Right ventricle myocardium inferior (tissue), 1 donor: ENCODE results near the gene ST8SIA5. TPM values are rescaled to one million over a fixed set of nuclear protein-coding genes. Genes with fewer than 3 reads are reported as not detected.
A peak's percentile ranks its signal among the peaks of the same experiment; 100 is the strongest.
"Not testable (repeated sequence)": the region's sequence is repeated elsewhere in the genome, so short reads cannot be mapped to it uniquely, and the experiment has no call there.

Experiments used
- ATAC-seq: fragments of 200-7000 bp; cut with Tn5 transposase; one replicate; pipeline ENCODE4 v1.9.1; 2020; ENCODE audit warnings: mild to moderate bottlenecking, moderate library complexity
- DNase-seq: peaks from one replicate; pipeline ENCODE4 v3.0.0; 2021; ENCODE audit errors: missing footprints
- intact Hi-C: fragments of 100-400 bp; cut with DNase I; formaldehyde crosslinking; loops from one replicate; pipeline ENCODE4 v1.11.0; 2022
- long read RNA-seq: library from polyadenylated mRNA; unstranded; transcript quantifications from one replicate; pipeline ENCODE4 v2.0.0, GENCODE V29; 2021
- total RNA-seq: library from RNA; stranded (reverse); fragmentation: NEBNext Ultra II Directional; extraction: Animal tissue kit (Norgen Biotek cat#: 25700); gene quantifications from one replicate; pipeline ENCODE4 v1.2.1, GENCODE V29; 2021
- donor health status: DM: no; HTN: yes; CAD: no; lungs with severe emphysema.

The ST8SIA5 gene, protein sequence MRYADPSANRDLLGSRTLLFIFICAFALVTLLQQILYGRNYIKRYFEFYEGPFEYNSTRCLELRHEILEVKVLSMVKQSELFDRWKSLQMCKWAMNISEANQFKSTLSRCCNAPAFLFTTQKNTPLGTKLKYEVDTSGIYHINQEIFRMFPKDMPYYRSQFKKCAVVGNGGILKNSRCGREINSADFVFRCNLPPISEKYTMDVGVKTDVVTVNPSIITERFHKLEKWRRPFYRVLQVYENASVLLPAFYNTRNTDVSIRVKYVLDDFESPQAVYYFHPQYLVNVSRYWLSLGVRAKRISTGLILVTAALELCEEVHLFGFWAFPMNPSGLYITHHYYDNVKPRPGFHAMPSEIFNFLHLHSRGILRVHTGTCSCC
- 2.6 TPM for total RNA-seq
- long read RNA-seq, partial matches to known transcripts, result 0 of 1 reads
- long read RNA-seq, other reads (novel, unspliced or antisense), result 0 of 1 reads

- no peak for DNase-seq
- ATAC-seq, result no peak
- intact Hi-C loops, result no loop called here
These were observed at the start of gene ST8SIA5 for GRCh38 chr18:46756559-46757201. Gene ST8SIA5 (minus strand): TSS chr18:46757053. CDS start chr18:46756508, 545 bp downstream.

- DNase-seq, intact Hi-C loops, ATAC-seq: not testable (repeated sequence)
These were observed 39.1 kb upstream of the ST8SIA5 start for GRCh38 chr18:46795945-46796344.

GRCh38 chr18:46794607-46795006 lies 37.8 kb upstream of the ST8SIA5 start:
- ATAC-seq (no peak), DNase-seq (no peak)
- intact Hi-C loops, result no loop called here

- no peak for ATAC-seq
- intact Hi-C loops, result no loop called here
- no peak for DNase-seq
These were observed 36.7 kb upstream of the ST8SIA5 start for GRCh38 chr18:46793565-46793964.

- no peak for ATAC-seq
- no peak for DNase-seq
- intact Hi-C loops, result no loop called here
These were observed 32.2 kb upstream of the ST8SIA5 start for GRCh38 chr18:46789088-46789487.

- intact Hi-C loops, result no loop called here
- DNase-seq, result no peak
- no peak for ATAC-seq
These were observed 30.8 kb upstream of the ST8SIA5 start for GRCh38 chr18:46787674-46788073.

DNA sequence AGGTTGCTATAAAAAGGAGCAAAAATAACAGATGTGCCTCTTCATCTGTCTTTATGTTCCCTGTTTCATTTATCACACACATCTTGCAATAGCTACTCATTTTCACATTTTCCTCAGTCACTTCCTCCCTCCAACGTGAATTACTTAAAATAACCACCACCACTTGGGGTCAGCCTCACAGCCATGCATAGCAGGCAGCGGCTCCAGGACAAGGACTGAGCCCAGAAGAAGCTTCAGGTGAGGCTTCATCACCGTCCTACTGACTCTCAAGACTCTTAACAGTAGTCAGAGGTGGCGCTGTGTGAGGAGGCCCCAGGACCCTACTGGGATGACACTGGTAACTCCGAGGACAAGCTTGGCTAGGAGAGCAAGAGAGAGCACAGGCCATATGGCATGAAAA lies 15.5 kb upstream of the ST8SIA5 start:
- DNase-seq (no peak), ATAC-seq (no peak)
- intact Hi-C loops, result no loop called here

DNA sequence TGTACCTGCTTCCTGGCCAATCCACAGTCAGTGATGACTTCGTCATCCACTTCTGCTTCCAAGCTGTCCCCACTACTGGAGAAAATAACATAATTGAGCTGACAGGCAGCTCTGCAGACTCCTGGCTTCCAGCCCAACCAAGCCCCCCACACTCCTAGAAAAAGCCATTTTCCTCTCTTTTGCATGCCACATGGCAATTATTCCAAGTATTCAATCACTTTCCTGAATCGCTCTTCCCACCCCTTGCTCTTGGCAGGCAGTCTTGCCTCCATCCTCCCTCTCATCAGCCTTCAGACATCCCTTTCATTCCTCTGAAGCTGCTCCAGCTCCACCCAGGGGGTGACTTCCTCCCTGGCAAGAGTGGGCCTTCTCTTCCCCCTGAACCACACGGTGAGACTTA lies 14.3 kb upstream of the ST8SIA5 start:
- ATAC-seq (no peak), DNase-seq (no peak)
- intact Hi-C loops, result no loop called here

- DNase-seq, result no peak
- no peak for ATAC-seq
- intact Hi-C loops, result no loop called here
These were observed 13.9 kb upstream of the ST8SIA5 start for GRCh38 chr18:46770708-46771107.

DNA sequence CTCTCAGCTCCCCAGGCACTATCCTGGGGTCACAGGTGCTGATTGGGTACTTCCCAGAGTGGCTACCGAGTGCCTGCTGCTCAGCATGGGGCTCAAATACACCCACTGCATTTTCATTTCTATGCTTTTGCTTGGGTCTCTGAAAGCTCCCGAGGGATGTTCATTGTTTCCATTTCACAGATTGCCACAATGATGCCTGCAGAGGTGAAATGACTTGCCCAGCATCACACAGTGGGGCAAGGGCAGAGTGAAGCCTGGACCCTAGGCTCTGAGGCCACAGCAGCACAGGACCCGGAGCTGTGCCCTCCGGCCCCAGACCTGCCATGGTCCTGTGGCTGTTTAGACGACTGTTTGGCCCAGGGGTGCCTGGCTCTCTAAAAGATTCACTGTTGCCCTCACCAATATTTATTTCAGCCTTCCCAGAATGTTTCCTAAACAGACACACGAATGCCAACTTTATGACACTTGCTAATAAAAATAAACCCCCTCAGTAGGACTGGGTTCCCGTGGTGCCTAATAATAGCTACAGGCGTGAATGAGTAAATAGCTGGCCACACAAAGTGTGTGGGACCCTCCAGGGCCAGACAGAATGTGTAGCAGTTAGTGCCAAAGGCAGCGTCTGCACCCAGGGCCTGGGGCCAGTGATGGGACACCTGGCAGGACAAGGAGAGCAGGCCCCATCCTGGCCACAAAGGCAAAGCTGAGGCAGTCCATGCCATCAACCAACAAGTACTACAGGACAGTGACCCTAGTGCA lies 11.5 kb upstream of the ST8SIA5 start:
- intact Hi-C loops, result loop anchor here (10.0 kb wide), 1 partner anchor 46 kb away; no protein-coding TSS in a partner anchor
- DNase-seq (no peak), ATAC-seq (peak; percentile 89)

- intact Hi-C loops, result loop anchor here (10.0 kb wide), 1 partner anchor 48 kb away; no protein-coding TSS in a partner anchor
- DNase-seq (no peak), ATAC-seq (no peak)
These were observed 10.4 kb upstream of the ST8SIA5 start for GRCh38 chr18:46767217-46767616.

DNA sequence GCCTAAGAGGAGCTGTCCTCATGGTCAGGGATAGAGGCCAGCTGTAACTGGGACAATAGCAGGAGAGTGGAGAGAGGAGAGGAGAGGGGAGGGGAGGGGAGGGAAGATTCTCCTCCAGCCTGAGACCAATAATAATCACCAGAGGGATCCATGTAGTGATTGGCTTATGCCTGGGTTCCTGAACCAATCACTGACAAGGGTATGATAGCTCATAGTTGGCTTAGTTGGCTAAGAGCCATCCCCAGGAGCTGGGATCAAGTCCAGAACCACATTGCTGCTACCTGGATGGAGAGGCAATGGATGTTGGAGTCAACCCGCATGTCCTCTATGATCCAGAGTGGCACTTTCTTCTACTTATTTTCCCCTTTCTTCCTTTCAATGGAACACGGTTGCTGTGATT lies 7.7 kb upstream of the ST8SIA5 start:
- DNase-seq (no peak), ATAC-seq (no peak)
- intact Hi-C loops, result loop anchor here (10.0 kb wide), 1 partner anchor 50 kb away; no protein-coding TSS in a partner anchor

GRCh38 chr18:46761059-46761769 lies 4.4 kb upstream of the ST8SIA5 start:
- ATAC-seq, result peak; percentile 53
- no peak for DNase-seq
- intact Hi-C loops, result loop anchor here (10.0 kb wide), 1 partner anchor 54 kb away; no protein-coding TSS in a partner anchor

DNA sequence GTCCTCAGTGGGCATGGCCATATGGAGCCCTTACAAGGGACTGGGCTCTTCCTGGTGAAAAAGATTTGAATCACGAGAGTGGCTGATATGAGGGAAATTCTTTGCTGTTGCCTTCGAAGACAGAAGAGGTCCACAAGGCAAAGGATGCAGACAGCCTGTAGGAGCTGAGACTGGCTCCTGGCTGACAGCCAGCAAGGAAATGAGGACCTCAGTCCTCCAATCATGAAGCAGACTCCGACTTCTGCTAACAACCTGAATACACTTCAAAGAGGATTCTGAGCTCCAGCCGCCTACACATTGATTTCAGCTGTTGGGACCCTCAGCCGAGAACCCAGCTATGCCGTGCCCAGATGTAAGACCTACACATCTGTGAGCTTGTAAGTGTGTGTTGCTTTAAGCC lies 3.0 kb upstream of the ST8SIA5 start:
- ATAC-seq, result no peak
- DNase-seq, result no peak
- intact Hi-C loops, result loop anchor here (10.0 kb wide), 1 partner anchor 55 kb away; no protein-coding TSS in a partner anchor

- intact Hi-C loops, result no loop called here
- DNase-seq, result no peak
- ATAC-seq, result no peak
These were observed 761 bp downstream of the ST8SIA5 start for GRCh38 chr18:46756025-46756558.

DNA sequence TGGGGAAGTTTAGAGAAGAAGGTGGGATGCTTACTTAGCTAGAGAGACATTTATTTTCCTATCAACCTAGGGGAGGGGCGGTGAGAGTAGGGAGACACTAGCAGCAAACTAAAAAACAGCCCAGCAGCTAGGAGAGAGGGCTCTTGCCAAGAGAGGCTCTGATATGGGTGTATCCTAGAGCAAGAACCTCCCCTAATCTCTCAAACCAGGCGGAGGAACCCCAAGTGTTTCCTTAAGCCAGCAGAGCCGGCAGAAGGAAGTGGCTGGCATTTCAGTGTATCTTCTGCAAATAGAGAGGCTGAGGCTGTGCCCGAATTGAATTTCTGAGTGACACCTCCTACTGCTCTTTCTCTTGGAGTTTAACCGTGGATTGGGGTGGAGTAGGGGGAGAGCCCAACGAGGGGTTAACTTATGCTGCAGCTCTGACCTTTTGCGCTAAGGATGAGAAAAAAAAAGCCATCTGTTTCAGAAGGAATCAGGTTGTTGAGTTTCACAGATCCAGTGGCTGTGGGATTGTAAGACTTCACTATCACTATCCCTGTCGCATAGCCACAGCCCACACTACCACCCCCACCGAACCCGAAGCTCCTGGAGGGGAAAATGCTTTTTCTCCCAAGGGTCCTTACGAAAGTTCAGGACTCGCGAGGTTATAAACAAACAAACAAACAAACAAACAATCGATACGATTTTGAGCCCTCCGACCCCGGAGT lies 1.4 kb downstream of the ST8SIA5 start:
- ATAC-seq, result no peak
- DNase-seq, result no peak
- intact Hi-C loops, result no loop called here

DNA sequence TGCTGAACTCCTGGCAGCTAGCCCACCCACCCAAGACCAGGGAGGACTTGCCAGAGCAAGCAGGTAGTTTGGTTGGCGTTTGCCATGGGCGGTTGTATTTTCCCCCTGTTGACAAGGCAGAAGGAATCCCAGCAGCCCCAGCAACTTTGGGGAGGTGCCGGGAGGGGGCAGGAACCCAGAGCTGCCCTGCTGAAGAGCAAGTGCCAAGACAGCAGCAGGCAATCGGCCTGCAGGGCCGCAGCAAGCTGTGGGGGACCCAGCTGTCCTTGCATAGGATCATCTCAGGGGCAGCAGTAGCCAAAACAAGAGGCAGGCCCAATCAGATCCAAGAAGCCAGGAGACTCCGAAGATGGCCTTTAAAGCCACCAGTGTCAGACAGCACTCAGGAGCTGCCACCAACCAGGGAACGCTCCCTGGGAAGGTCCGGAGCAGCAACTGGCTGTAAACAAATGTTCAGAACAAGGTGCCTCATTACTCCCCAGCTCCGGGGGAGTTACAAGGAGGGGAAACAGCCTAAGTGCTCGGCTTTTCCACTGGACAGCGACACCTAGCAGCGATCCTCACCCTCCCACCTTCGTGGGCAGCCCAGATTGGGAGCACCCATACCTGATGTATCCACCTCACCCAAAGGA lies 2.1 kb downstream of the ST8SIA5 start:
- intact Hi-C loops, result no loop called here
- ATAC-seq, result no peak
- no peak for DNase-seq
